ENCODE data around the gene ADD1.

Gene ADD1

GRCh38 chr4:2865196-2865780, 21.6 kb downstream of the ADD1 start:
- no peak for TF ChIP-seq CTCF (IDR thresholded peaks at IDR 0.05; ENCODE audit: low read depth, low read length)
- Histone ChIP-seq H3K36me3 (no peaks in the 10 kb centered on the region; the same call in 1 of the 2 replicates), H3K27ac (peak overlapping the region; percentile 95), H3K27me3 (ENCODE audit: insufficient read depth, low read depth, severe bottlenecking) (no peaks in the 10 kb centered on the region), H3K4me3 (ENCODE audit: low read depth, low read length) (no peak overlapping the region), H3K9me3 (ENCODE audit: severe bottlenecking) (no peaks in the 10 kb centered on the region)
- no peak for DNase-seq

- Histone ChIP-seq H3K4me3 (ENCODE audit: low read depth, low read length) (no peak overlapping the region), H3K36me3 (peaks cover 3% of the 10 kb centered on the region; the same call in 1 of the 2 replicates), H3K27me3 (ENCODE audit: insufficient read depth, low read depth, severe bottlenecking) (no peaks in the 10 kb centered on the region), H3K9me3 (ENCODE audit: severe bottlenecking) (no peaks in the 10 kb centered on the region), H3K27ac (peak overlapping the region; percentile 95)
- TF ChIP-seq CTCF (IDR thresholded peaks at IDR 0.05; ENCODE audit: low read depth, low read length), result no peak
- DNase-seq, result peak; percentile 65
These were observed 22.7 kb downstream of the ADD1 start for GRCh38 chr4:2866160-2866861.

DNA sequence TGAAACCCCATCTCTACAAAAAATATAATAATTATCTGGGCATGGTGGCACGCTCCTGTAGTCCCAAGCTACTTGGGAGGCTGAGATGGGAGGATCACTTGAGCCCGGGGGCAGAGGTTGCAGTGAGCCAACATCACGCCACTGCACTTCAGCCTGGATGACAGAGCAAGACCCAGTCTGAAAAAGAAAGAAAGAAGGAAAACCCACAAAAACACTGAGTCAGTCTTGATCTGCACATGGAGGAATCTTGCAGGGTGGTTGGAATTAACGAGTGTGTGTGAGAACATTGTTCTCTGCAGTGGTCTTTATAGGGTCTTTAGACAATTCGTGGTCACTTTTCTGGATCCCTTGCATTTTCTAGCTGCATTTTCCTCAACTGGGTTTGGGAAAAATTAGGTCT, 23.2 kb downstream of the ADD1 start:
- H3K27ac ChIP-seq, result peak overlapping the region; percentile 95
- H3K36me3 ChIP-seq, result peaks cover 8% of the 10 kb centered on the region; the same call in 1 of the 2 replicates

DNA sequence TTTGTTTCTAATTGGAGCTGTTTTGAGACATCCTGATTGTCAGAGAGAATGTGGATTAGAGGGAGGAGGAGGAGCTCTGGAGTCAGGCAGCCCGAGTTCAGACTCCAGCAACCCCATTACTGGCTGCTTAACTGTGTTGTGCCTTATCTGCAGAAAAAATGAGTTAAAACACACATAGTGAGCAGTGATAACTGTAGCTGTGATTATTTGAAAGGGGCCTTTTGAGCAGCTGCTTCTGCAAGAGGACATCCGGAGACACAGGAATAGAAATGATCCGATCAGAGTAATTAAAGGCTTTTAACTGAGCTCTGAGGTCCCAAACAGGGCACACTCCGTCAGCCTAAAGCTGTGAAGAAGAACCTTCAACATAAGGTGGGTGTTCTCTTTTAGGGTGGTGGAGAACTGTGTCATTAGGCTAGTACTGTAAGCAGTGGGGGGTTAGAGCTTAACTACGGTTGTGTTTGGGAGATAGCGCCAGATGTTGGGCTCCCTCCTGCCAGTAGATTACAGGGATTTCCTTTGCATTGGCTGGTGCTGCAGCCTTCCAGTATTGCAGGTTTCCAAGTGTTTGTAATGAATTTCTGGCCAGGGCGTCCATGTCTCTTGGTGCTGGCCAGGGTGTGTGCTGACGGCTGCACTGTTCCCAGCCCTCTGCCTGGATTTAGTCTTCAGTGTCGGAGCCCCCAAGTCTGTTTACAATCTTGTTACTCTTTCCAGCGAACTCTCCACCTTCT, 24.3 kb downstream of the ADD1 start:
- DNase-seq, result peak; percentile 88
- H3K4me3 ChIP-seq (ENCODE audit: low read depth, low read length), result peak overlapping the region; percentile 44
- no peaks in the 10 kb centered on the region for H3K9me3 ChIP-seq (ENCODE audit: severe bottlenecking)
- peaks cover 8% of the 10 kb centered on the region; the same call in 1 of the 2 replicates for H3K36me3 ChIP-seq
- no peaks in the 10 kb centered on the region for H3K27me3 ChIP-seq (ENCODE audit: insufficient read depth, low read depth, severe bottlenecking)
- TF ChIP-seq CTCF (IDR thresholded peaks at IDR 0.05; ENCODE audit: low read depth, low read length), result no peak
- H3K27ac ChIP-seq, result peak overlapping the region; percentile 95

More for the DNA sequence above, 23.2 kb downstream of the ADD1 start:
- Histone ChIP-seq H3K9me3 (ENCODE audit: severe bottlenecking) (no peaks in the 10 kb centered on the region), H3K27me3 (ENCODE audit: insufficient read depth, low read depth, severe bottlenecking) (no peaks in the 10 kb centered on the region), H3K4me3 (ENCODE audit: low read depth, low read length) (no peak overlapping the region)
- no peak for DNase-seq
- TF ChIP-seq CTCF (IDR thresholded peaks at IDR 0.05; ENCODE audit: low read depth, low read length), result no peak

- H3K36me3 ChIP-seq, result peaks cover 8% of the 10 kb centered on the region; the same call in 1 of the 2 replicates
- no peaks in the 10 kb centered on the region for H3K9me3 ChIP-seq (ENCODE audit: severe bottlenecking)
- DNase-seq, result no peak
- no peaks in the 10 kb centered on the region for H3K27me3 ChIP-seq (ENCODE audit: insufficient read depth, low read depth, severe bottlenecking)
- peak overlapping the region; percentile 44 for H3K4me3 ChIP-seq (ENCODE audit: low read depth, low read length)
- TF ChIP-seq CTCF (IDR thresholded peaks at IDR 0.05; ENCODE audit: low read depth, low read length), result no peak
- peak overlapping the region; percentile 95 for H3K27ac ChIP-seq
These were observed 25.3 kb downstream of the ADD1 start for GRCh38 chr4:2868877-2869487.
